Activated CD8-positive, alpha-beta memory T cell treated with anti-CD3 and anti-CD28 coated beads, Interleukin-2, amount 50 U/mL, for 1 hour (primary cell): Measurements from ENCODE around the gene HDAC2.
"Not testable (repeated sequence)": the region's sequence is repeated elsewhere in the genome, so short reads cannot be mapped to it uniquely, and the experiment has no call there.

Source experiments
- DNase-seq: peaks from one replicate; pipeline ENCODE4 v3.0.0-alpha.2; 2020; ENCODE audit errors: extremely low read depth

Gene HDAC2

GRCh38 chr6:113970805-113971676 lies at the start of gene HDAC2:
Gene HDAC2, minus strand, starts transcription at chr6:113971148. Its CDS starts 240 bp downstream, at chr6:113970908.
- DNase-seq: peak; percentile 54

GRCh38 chr6:114020196-114020595 lies 49.2 kb upstream of the HDAC2 start:
- DNase-seq: no peak

GRCh38 chr6:114017146-114017545 lies 46.2 kb upstream of the HDAC2 start:
- not testable (repeated sequence) for DNase-seq

- not testable (repeated sequence) for DNase-seq
Measured at GRCh38 chr6:114014106-114014505, 43.2 kb upstream of the HDAC2 start.

GRCh38 chr6:114011486-114011885 lies 40.5 kb upstream of the HDAC2 start:
- not testable (repeated sequence) for DNase-seq

- DNase-seq: no peak
Measured at GRCh38 chr6:114010540-114010939, 39.6 kb upstream of the HDAC2 start.

- DNase-seq: no peak
Measured at GRCh38 chr6:114009192-114009591, 38.2 kb upstream of the HDAC2 start.

- no peak for DNase-seq
Measured at GRCh38 chr6:114008331-114008730, 37.4 kb upstream of the HDAC2 start.

- DNase-seq: no peak
Measured at GRCh38 chr6:114007516-114007915, 36.6 kb upstream of the HDAC2 start.

GRCh38 chr6:114001354-114001753 lies 30.4 kb upstream of the HDAC2 start:
- DNase-seq: no peak

GRCh38 chr6:114000069-114000468 lies 29.1 kb upstream of the HDAC2 start:
- DNase-seq: no peak

- no peak for DNase-seq
Measured at GRCh38 chr6:113999284-113999683, 28.3 kb upstream of the HDAC2 start.

- no peak for DNase-seq
Measured at GRCh38 chr6:113998811-113999210, 27.9 kb upstream of the HDAC2 start.

GRCh38 chr6:113997116-113997515 lies 26.2 kb upstream of the HDAC2 start:
- DNase-seq: no peak

- DNase-seq: no peak
Measured at GRCh38 chr6:113995634-113996033, 24.7 kb upstream of the HDAC2 start.

GRCh38 chr6:113994934-113995342 lies 24.0 kb upstream of the HDAC2 start:
- no peak for DNase-seq

- DNase-seq: no peak
Measured at GRCh38 chr6:113989675-113990074, 18.7 kb upstream of the HDAC2 start.

GRCh38 chr6:113982675-113983074 lies 11.7 kb upstream of the HDAC2 start:
- not testable (repeated sequence) for DNase-seq

GRCh38 chr6:113982055-113982550 lies 11.2 kb upstream of the HDAC2 start:
- DNase-seq: no peak

- no peak for DNase-seq
Measured at GRCh38 chr6:113980937-113981554, 10.1 kb upstream of the HDAC2 start.

- no peak for DNase-seq
Measured at GRCh38 chr6:113979937-113980336, 9.0 kb upstream of the HDAC2 start.

GRCh38 chr6:113978084-113978675 lies 7.2 kb upstream of the HDAC2 start:
- DNase-seq: no peak

- no peak for DNase-seq
Measured at GRCh38 chr6:113976806-113977205, 5.9 kb upstream of the HDAC2 start.
